HCT116 (cell line): ENCODE data around the gene SLK.

Source experiments
- CBX3 ChIP-seq: IDR thresholded peaks from 2 replicates; pipeline ENCODE4 v1.6.1; 2012; ENCODE audit warnings: low read depth
- EZH2 ChIP-seq: fragments of 200-600 bp; sonication (generic); IDR thresholded peaks from 2 replicates; pipeline ENCODE4 v1.6.1; 2017; ENCODE audit warnings: antibody characterized with exemption, mixed run types
- EZH2phosphoT487 ChIP-seq: fragments of 200-600 bp; IDR thresholded peaks from 2 replicates; pipeline ENCODE4 v1.6.1; 2018; ENCODE audit warnings: antibody characterized with exemption, borderline replicate concordance
- POLR2A ChIP-seq: IDR thresholded peaks from 2 replicates; pipeline ENCODE4 v1.7.0; 2011; ENCODE audit warnings: borderline replicate concordance; ENCODE audit not compliant: insufficient read depth, insufficient read length; ENCODE audit errors: extremely low read depth
- POLR2AphosphoS5 ChIP-seq: IDR thresholded peaks from 2 replicates; pipeline ENCODE4 v1.6.1; 2011; ENCODE audit warnings: mild to moderate bottlenecking, low read depth, low read length, moderate library complexity
- SP1 ChIP-seq: IDR thresholded peaks from 2 replicates; pipeline ENCODE4 v1.6.1; 2012; ENCODE audit warnings: low read depth
- SRF ChIP-seq: IDR thresholded peaks from 2 replicates; pipeline ENCODE4 v1.6.1; 2012; ENCODE audit warnings: low read depth
- ZFX ChIP-seq: fragments of 450-650 bp; IDR thresholded peaks from 2 replicates; pipeline ENCODE4 v1.6.1; 2017
- TF ChIP-seq, protein P1 (sequence below), 3 experiments: fragments of 200-600 bp in 1 of 3; sonication (generic) in 1 of 3; IDR thresholded peaks in 2 of 3; conservative IDR thresholded peaks in 1 of 3; 2 replicates each; pipeline ENCODE4 v1.5.1; 2012 to 2017; ENCODE audit warnings: low read depth in 2 of 3, low read length in 2 of 3, antibody characterized with exemption in 1 of 3, borderline replicate concordance in 1 of 3, control low read depth in 1 of 3, mild to moderate bottlenecking in 1 of 3, mixed read lengths in 1 of 3, mixed run types in 1 of 3, moderate library complexity in 1 of 3; ENCODE audit not compliant: insufficient read depth in 1 of 3
- TF ChIP-seq, protein P2 (sequence below): IDR thresholded peaks from 2 replicates; pipeline ENCODE4 v1.6.1; 2012
- TF ChIP-seq, protein P3 (sequence below): IDR thresholded peaks from 2 replicates; pipeline ENCODE4 v1.6.1; 2012

- TF ChIP-seq SP1 = no peak
- no peak for TF ChIP-seq EZH2phosphoT487
- TF ChIP-seq POLR2A = no peak
- no peak for TF ChIP-seq POLR2AphosphoS5
- TF ChIP-seq, protein P1, sequence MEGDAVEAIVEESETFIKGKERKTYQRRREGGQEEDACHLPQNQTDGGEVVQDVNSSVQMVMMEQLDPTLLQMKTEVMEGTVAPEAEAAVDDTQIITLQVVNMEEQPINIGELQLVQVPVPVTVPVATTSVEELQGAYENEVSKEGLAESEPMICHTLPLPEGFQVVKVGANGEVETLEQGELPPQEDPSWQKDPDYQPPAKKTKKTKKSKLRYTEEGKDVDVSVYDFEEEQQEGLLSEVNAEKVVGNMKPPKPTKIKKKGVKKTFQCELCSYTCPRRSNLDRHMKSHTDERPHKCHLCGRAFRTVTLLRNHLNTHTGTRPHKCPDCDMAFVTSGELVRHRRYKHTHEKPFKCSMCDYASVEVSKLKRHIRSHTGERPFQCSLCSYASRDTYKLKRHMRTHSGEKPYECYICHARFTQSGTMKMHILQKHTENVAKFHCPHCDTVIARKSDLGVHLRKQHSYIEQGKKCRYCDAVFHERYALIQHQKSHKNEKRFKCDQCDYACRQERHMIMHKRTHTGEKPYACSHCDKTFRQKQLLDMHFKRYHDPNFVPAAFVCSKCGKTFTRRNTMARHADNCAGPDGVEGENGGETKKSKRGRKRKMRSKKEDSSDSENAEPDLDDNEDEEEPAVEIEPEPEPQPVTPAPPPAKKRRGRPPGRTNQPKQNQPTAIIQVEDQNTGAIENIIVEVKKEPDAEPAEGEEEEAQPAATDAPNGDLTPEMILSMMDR (IDR thresholded peaks at IDR 0.05 in 2 of 3, conservative IDR thresholded peaks at IDR 0.05 in 1 of 3; ENCODE audit: borderline replicate concordance in 1 of 3, insufficient read depth in 1 of 3, low read depth in 2 of 3, low read length in 2 of 3) = no peak
- TF ChIP-seq, protein P2, sequence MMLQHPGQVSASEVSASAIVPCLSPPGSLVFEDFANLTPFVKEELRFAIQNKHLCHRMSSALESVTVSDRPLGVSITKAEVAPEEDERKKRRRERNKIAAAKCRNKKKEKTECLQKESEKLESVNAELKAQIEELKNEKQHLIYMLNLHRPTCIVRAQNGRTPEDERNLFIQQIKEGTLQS = no peak
- no peak for TF ChIP-seq CBX3
- no peak for TF ChIP-seq SRF
- no peak for TF ChIP-seq EZH2
- TF ChIP-seq ZFX = no peak
- TF ChIP-seq, protein P3, sequence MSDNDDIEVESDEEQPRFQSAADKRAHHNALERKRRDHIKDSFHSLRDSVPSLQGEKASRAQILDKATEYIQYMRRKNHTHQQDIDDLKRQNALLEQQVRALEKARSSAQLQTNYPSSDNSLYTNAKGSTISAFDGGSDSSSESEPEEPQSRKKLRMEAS = no peak
Measured at GRCh38 chr10:104005172-104005863, 38.4 kb downstream of the SLK start.
